Measurements from ENCODE around the gene GABARAPL1.
"Not testable (repeated sequence)": the region's sequence is repeated elsewhere in the genome, so short reads cannot be mapped to it uniquely, and the experiment has no call there.

Gene GABARAPL1

GRCh38 chr12:10186299-10186698 is 26.4 kb upstream of the GABARAPL1 start:
- Mint-ChIP-seq H3K27me3 (peaks cover 3% of the 10 kb centered on the region), H3K27ac (peak overlapping the region; percentile 64)

DNA sequence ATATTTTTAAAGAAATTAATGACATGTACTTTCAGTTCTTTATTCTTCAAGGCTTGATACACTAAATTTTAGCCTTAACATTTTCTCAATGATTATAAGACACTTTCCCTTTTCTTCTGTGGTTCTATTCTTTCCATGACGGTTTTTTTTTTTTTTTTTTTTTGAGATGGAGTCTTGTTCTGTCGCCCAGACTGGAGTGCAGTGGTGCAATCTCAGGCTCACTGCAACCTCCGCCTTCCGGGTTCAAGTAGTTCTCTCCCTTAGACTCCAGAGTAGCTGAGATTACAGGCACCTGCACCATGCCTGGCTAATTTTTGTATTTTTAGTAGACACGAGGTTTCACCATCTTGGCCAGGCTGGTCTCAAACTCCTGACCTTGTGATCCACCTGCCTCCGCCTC is 25.7 kb upstream of the GABARAPL1 start:
- peak overlapping the region; percentile 64 for H3K27ac Mint-ChIP-seq
- intact Hi-C loops (cut with micrococcal nuclease); H3K9me3 Mint-ChIP-seq; H3K4me3 Mint-ChIP-seq; H3K27me3 Mint-ChIP-seq; H3K36me3 Mint-ChIP-seq (ENCODE audit: low read depth): not testable (repeated sequence)
- peaks cover 60% of the 10 kb centered on the region for H3K4me1 Mint-ChIP-seq (ENCODE audit: low read depth)

More at GRCh38 chr12:10186299-10186698, 26.4 kb upstream of the GABARAPL1 start:
- intact Hi-C loops (cut with micrococcal nuclease) = no loop called here
- peaks cover 62% of the 10 kb centered on the region for H3K4me1 Mint-ChIP-seq (ENCODE audit: low read depth)
- H3K4me3 Mint-ChIP-seq = peak overlapping the region; percentile 64
- no peaks in the 10 kb centered on the region for H3K36me3 Mint-ChIP-seq (ENCODE audit: low read depth)
- no peaks in the 10 kb centered on the region for H3K9me3 Mint-ChIP-seq

GRCh38 chr12:10189653-10190052 is 23.0 kb upstream of the GABARAPL1 start:
- Mint-ChIP-seq H3K36me3 (ENCODE audit: low read depth) (no peaks in the 10 kb centered on the region), H3K4me1 (ENCODE audit: low read depth) (peaks cover 40% of the 10 kb centered on the region)

GRCh38 chr12:10190558-10191388 is 21.9 kb upstream of the GABARAPL1 start:
- intact Hi-C loops (cut with micrococcal nuclease) = loop anchor here (1.0 kb wide), 1 partner anchor 37 kb away; no protein-coding TSS in a partner anchor
- Mint-ChIP-seq H3K9me3 (no peaks in the 10 kb centered on the region), H3K27me3 (peaks cover 17% of the 10 kb centered on the region)

More at GRCh38 chr12:10189653-10190052, 23.0 kb upstream of the GABARAPL1 start:
- intact Hi-C loops (cut with micrococcal nuclease) = loop anchor here (1.0 kb wide), 1 partner anchor 36 kb away; no protein-coding TSS in a partner anchor
- H3K9me3 Mint-ChIP-seq = no peaks in the 10 kb centered on the region
- no peak overlapping the region for H3K27ac Mint-ChIP-seq
- H3K4me3 Mint-ChIP-seq = no peak overlapping the region
- H3K27me3 Mint-ChIP-seq = peaks cover 11% of the 10 kb centered on the region

GRCh38 chr12:10191865-10192264 is 20.8 kb upstream of the GABARAPL1 start:
- Mint-ChIP-seq H3K36me3 (ENCODE audit: low read depth) (no peaks in the 10 kb centered on the region), H3K4me3 (no peak overlapping the region), H3K4me1 (ENCODE audit: low read depth) (peaks cover 29% of the 10 kb centered on the region), H3K9me3 (no peaks in the 10 kb centered on the region), H3K27ac (no peak overlapping the region), H3K27me3 (peaks cover 17% of the 10 kb centered on the region)
- intact Hi-C loops (cut with micrococcal nuclease) = no loop called here

More at GRCh38 chr12:10190558-10191388, 21.9 kb upstream of the GABARAPL1 start:
- peaks cover 31% of the 10 kb centered on the region for H3K4me1 Mint-ChIP-seq (ENCODE audit: low read depth)
- H3K36me3 Mint-ChIP-seq (ENCODE audit: low read depth) = no peaks in the 10 kb centered on the region
- H3K4me3 Mint-ChIP-seq = no peak overlapping the region
- H3K27ac Mint-ChIP-seq = no peak overlapping the region

GRCh38 chr12:10194160-10194670 is 18.5 kb upstream of the GABARAPL1 start:
- no peak overlapping the region for H3K27ac Mint-ChIP-seq
- intact Hi-C loops (cut with micrococcal nuclease) = no loop called here
- no peak overlapping the region for H3K4me3 Mint-ChIP-seq

GRCh38 chr12:10196210-10196609 is 16.5 kb upstream of the GABARAPL1 start:
- intact Hi-C loops (cut with micrococcal nuclease) = no loop called here
- Mint-ChIP-seq H3K27me3 (peaks cover 17% of the 10 kb centered on the region), H3K9me3 (no peaks in the 10 kb centered on the region)

More at GRCh38 chr12:10194160-10194670, 18.5 kb upstream of the GABARAPL1 start:
- peaks cover 23% of the 10 kb centered on the region for H3K4me1 Mint-ChIP-seq (ENCODE audit: low read depth)
- H3K36me3 Mint-ChIP-seq (ENCODE audit: low read depth) = no peaks in the 10 kb centered on the region
- H3K27me3 Mint-ChIP-seq = peaks cover 17% of the 10 kb centered on the region
- H3K9me3 Mint-ChIP-seq = no peaks in the 10 kb centered on the region

DNA sequence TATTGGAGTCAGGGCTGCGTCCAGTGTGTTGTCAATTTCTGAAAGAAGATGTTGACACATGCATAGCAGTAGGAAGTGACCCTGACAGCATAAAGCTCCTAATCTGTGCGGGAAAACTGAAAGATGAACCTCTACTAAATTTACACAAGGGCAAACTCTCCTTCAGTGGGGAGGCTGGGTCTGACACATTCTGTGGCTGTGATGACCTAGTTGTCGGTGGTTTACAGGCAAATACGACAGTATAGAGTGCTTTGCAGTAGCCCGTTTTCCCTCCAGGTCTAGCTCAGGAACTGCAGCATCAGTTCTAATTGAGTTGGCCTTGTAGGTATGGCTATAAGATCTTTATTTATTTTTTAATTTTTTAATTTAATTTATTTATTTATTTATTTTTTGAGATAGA is 14.8 kb upstream of the GABARAPL1 start:
- Mint-ChIP-seq H3K4me1 (ENCODE audit: low read depth) (peaks cover 19% of the 10 kb centered on the region), H3K36me3 (ENCODE audit: low read depth) (no peaks in the 10 kb centered on the region), H3K27ac (no peak overlapping the region), H3K9me3 (no peaks in the 10 kb centered on the region), H3K4me3 (no peak overlapping the region), H3K27me3 (peaks cover 17% of the 10 kb centered on the region)
- intact Hi-C loops (cut with micrococcal nuclease) = no loop called here

More at GRCh38 chr12:10196210-10196609, 16.5 kb upstream of the GABARAPL1 start:
- Mint-ChIP-seq H3K27ac (no peak overlapping the region), H3K36me3 (ENCODE audit: low read depth) (no peaks in the 10 kb centered on the region), H3K4me1 (ENCODE audit: low read depth) (peaks cover 14% of the 10 kb centered on the region), H3K4me3 (no peak overlapping the region)

DNA sequence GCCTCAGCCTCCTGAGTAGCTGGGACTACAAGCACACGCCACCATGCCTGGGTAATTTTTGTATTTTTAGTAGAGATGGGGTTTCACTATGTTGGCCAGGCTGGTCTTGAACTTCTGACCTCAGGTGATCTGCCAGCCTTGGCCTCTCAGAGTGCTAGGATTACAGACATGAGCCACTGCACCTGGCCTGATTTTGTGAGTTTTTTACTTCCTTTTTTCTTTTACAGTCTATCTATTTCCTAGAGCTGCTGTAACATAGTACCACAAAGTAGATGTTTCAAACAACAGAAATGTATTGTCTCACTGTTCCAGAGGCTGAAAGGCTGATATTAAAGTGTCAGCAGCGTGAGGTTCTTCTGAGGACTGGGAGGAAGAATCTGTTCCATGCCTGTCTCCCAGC is 8.2 kb upstream of the GABARAPL1 start:
- H3K4me1 Mint-ChIP-seq (ENCODE audit: low read depth); H3K27me3 Mint-ChIP-seq; H3K4me3 Mint-ChIP-seq; H3K36me3 Mint-ChIP-seq (ENCODE audit: low read depth); H3K9me3 Mint-ChIP-seq; intact Hi-C loops (cut with micrococcal nuclease): not testable (repeated sequence)
- peak overlapping the region; percentile 30 for H3K27ac Mint-ChIP-seq

DNA sequence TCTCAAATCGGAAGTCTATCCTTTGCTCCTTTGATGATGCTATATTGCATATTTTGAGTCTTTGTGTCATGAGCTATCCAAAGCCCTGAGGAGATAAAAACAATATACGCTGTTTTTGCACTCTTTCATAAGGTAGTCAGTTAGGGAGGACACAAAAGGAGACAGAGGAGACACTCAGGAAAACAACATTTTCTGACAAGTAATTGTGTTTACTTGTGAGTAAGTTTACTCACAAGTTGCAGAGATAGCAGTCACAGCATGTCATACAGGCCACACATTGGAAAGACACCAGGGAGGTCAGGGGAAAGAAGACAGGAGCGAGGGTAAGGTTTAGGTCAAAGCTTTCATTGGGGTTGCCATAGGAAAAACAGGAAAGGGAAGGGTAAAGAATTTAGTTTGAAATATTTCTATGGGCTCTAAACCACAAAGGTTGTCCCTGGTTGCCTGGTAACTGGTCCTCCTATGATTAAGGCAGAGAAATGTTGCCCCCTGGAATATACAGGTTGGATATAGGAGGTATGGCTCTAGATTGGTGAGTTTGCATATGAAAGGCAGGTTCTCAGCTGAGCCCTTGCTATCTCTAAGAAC is 7.4 kb upstream of the GABARAPL1 start:
- H3K4me1 Mint-ChIP-seq (ENCODE audit: low read depth) = peaks cover 5% of the 10 kb centered on the region
- intact Hi-C loops (cut with micrococcal nuclease) = no loop called here
- H3K36me3 Mint-ChIP-seq (ENCODE audit: low read depth) = no peaks in the 10 kb centered on the region

GRCh38 chr12:10207136-10207535 is 5.5 kb upstream of the GABARAPL1 start:
- intact Hi-C loops (cut with micrococcal nuclease) = no loop called here
- H3K36me3 Mint-ChIP-seq (ENCODE audit: low read depth) = no peaks in the 10 kb centered on the region
- H3K4me1 Mint-ChIP-seq (ENCODE audit: low read depth) = peaks cover 4% of the 10 kb centered on the region
- H3K9me3 Mint-ChIP-seq = no peaks in the 10 kb centered on the region
- H3K27ac Mint-ChIP-seq = no peak overlapping the region
- H3K4me3 Mint-ChIP-seq = no peak overlapping the region
- H3K27me3 Mint-ChIP-seq = peaks cover 8% of the 10 kb centered on the region

More for the DNA sequence above, 7.4 kb upstream of the GABARAPL1 start:
- Mint-ChIP-seq H3K4me3 (no peak overlapping the region), H3K27ac (peak overlapping the region; percentile 30), H3K9me3 (no peaks in the 10 kb centered on the region), H3K27me3 (peaks cover 8% of the 10 kb centered on the region)

GRCh38 chr12:10210225-10210624 is 2.5 kb upstream of the GABARAPL1 start:
- no peak overlapping the region for H3K27ac Mint-ChIP-seq

DNA sequence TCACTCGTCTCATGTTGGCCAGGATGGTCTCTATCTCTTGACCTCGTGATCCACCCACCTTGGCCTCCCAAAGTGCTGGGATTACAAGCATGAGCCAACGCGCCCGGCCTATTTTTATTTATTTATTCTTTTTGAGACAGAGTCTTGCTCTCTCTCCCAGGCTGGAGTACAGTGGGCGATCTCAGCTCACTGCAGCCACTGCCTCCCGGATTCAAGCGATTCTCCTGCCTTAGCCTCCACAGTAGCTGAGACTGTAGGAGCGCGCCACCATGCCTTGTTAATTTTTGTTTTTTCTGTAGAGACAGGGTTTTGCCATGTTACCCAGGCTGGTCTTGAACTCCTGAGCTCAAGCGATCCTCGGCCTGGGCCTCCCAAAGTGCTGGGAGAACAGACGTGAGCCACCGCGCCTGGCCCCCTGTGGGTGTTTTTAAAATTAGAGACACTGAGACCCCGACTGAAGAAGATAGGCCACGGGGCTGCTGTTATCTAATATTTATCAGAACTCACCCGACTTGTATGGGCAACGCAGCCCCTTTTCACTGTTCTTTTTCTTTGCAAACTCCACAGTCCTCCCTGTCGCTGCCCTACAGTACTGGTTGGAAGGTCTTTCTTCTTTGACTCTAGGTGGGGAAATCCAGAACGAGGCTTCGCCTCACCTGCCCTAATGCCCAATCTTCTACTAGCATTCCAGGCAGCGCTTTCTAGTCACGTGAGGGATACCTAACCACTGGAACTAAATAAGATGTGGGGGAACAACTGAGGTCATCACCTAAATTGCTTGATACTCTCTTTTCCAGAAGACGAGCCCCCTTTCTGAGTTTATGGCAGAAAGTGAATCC is 1.4 kb upstream of the GABARAPL1 start:
- peak overlapping the region; percentile 99 for H3K27ac Mint-ChIP-seq
- no peaks in the 10 kb centered on the region for H3K9me3 Mint-ChIP-seq
- H3K27me3 Mint-ChIP-seq = no peaks in the 10 kb centered on the region
- peaks cover 18% of the 10 kb centered on the region for H3K36me3 Mint-ChIP-seq (ENCODE audit: low read depth)
- peaks cover 30% of the 10 kb centered on the region for H3K4me1 Mint-ChIP-seq (ENCODE audit: low read depth)
- intact Hi-C loops (cut with micrococcal nuclease) = no loop called here
- H3K4me3 Mint-ChIP-seq = no peak overlapping the region

More at GRCh38 chr12:10210225-10210624, 2.5 kb upstream of the GABARAPL1 start:
- H3K27me3 Mint-ChIP-seq = no peaks in the 10 kb centered on the region
- no peaks in the 10 kb centered on the region for H3K9me3 Mint-ChIP-seq
- H3K4me3 Mint-ChIP-seq = no peak overlapping the region
- intact Hi-C loops (cut with micrococcal nuclease) = no loop called here
- H3K36me3 Mint-ChIP-seq (ENCODE audit: low read depth) = peaks cover 13% of the 10 kb centered on the region
- H3K4me1 Mint-ChIP-seq (ENCODE audit: low read depth) = peaks cover 26% of the 10 kb centered on the region
